K562 (cell line): Measurements from ENCODE around the gene BORA. TPM values are rescaled to one million over a fixed set of nuclear protein-coding genes. Genes with fewer than 3 reads are reported as not detected.

Experiments used
- BCLAF1 ChIP-seq, 2 experiments: fragments of 450-650 bp in 1 of 2; IDR thresholded peaks; 2 replicates each; pipeline ENCODE4 v1.6.1; 2011 to 2017; ENCODE audit warnings: low read depth in 2 of 2, antibody characterized with exemption in 1 of 2, borderline replicate concordance in 1 of 2, low read length in 1 of 2, mild to moderate bottlenecking in 1 of 2, mixed read lengths in 1 of 2; ENCODE audit not compliant: control insufficient read depth in 1 of 2
- EP300 ChIP-seq: IDR thresholded peaks from 2 replicates; pipeline ENCODE4 v1.6.1; 2012; ENCODE audit warnings: low read length, improper control_type of control experiment
- HDAC1 ChIP-seq, 2 experiments: fragments of 450-650 bp; IDR thresholded peaks; 2 replicates each; pipeline ENCODE4 v1.6.1; 2016 to 2017; ENCODE audit warnings: inconsistent platforms in 1 of 2, mild to moderate bottlenecking in 1 of 2, moderate library complexity in 1 of 2
- PBX2 ChIP-seq, 2 experiments: IDR thresholded peaks in 1 of 2; conservative IDR thresholded peaks in 1 of 2; 2 replicates each; pipeline ENCODE4 v1.6.1; 2016; ENCODE audit warnings: low read depth in 2 of 2, mild to moderate bottlenecking in 1 of 2, missing compliant biosample characterization in 1 of 2, missing genetic modification characterization in 1 of 2, moderate library complexity in 1 of 2
- RHOXF2B ChIP-seq: fragments of 250-450 bp; sonication (Bioruptor Pico); conservative IDR thresholded peaks from 2 replicates; pipeline ENCODE4 v1.5.1; 2021
- TOE1 ChIP-seq, 2 experiments: fragments of 450-650 bp in 1 of 2; sonication (generic) in 1 of 2; formaldehyde crosslinking in 1 of 2; IDR thresholded peaks; 2 replicates each; pipeline versions ENCODE4 v1.7.1 to v1.8.0; 2016 to 2022; ENCODE audit warnings: borderline replicate concordance in 2 of 2, mild to moderate bottlenecking in 2 of 2, antibody characterized with exemption in 1 of 2, inconsistent platforms in 1 of 2, low read depth in 1 of 2, missing genetic modification reagents in 1 of 2, moderate library complexity in 1 of 2
- ZNF197 ChIP-seq: fragments of 200-800 bp; sonication (Bioruptor generic); IDR thresholded peaks from 2 replicates; pipeline ENCODE4 v1.6.1; 2016; ENCODE audit warnings: low read depth, missing genetic modification characterization, missing compliant biosample characterization
- ZNF551 ChIP-seq: fragments of 250-450 bp; sonication (Bioruptor Pico); IDR thresholded peaks from 2 replicates; pipeline ENCODE4 v1.5.0; 2021; ENCODE audit warnings: mild to moderate bottlenecking, moderate library complexity
- polyA plus RNA-seq, 8 experiments: library from polyadenylated mRNA; depleted of rRNA in 4 of 8; stranded (reverse) in 5 of 8; unstranded in 3 of 8; fragments of >200 nt; fragmentation: Nextera tagmentation in 2 of 8; fragmentation: Illumina TruSeq in 1 of 8; extraction: Ambion mirVana in 2 of 8; extraction: Trizol in 1 of 8; gene quantifications; 2 replicates each; pipeline versions ENCODE4 v1.2.1 to v1.2.3, GENCODE V29; 2011 to 2014; ENCODE audit warnings: inconsistent platforms in 1 of 8, missing spikeins in 1 of 8
- total RNA-seq, 7 experiments: library from RNA; depleted of rRNA in 6 of 7; stranded (reverse); fragments of >200 nt in 6 of 7; fragmentation: Illumina TruSeq in 2 of 7; extraction: Trizol in 2 of 7; gene quantifications; 2 replicates each; pipeline versions ENCODE4 v1.2.1 to v1.2.3, GENCODE V29; 2011 to 2021; ENCODE audit warnings: low replicate concordance in 1 of 7
- TF ChIP-seq, protein P1 (sequence below): fragments of 250-450 bp; sonication (Bioruptor Pico); IDR thresholded peaks from 2 replicates; pipeline ENCODE4 v1.8.0; 2021; ENCODE audit warnings: borderline replicate concordance, mild to moderate bottlenecking, moderate library complexity; ENCODE audit not compliant: poor library complexity, severe bottlenecking
- TF ChIP-seq, protein P2 (sequence below), 3 experiments: IDR thresholded peaks in 2 of 3; conservative IDR thresholded peaks in 1 of 3; 2 replicates each; pipeline ENCODE4 v1.5.1; 2011 to 2012; ENCODE audit warnings: low read length in 3 of 3, mild to moderate bottlenecking in 3 of 3, control low read depth in 2 of 3, improper control_type of control experiment in 1 of 3, inconsistent platforms in 1 of 3, low read depth in 1 of 3, mixed read lengths in 1 of 3, moderate library complexity in 1 of 3; ENCODE audit not compliant: insufficient read depth in 2 of 3
- TF ChIP-seq, protein P3 (sequence below), 2 experiments: IDR thresholded peaks; 2 replicates each; pipeline ENCODE4 v1.6.1; 2011; ENCODE audit warnings: borderline replicate concordance in 1 of 2, control low read depth in 1 of 2, low read depth in 1 of 2, low read length in 1 of 2, mild to moderate bottlenecking in 1 of 2, mixed read lengths in 1 of 2, moderate library complexity in 1 of 2; ENCODE audit not compliant: insufficient read depth in 1 of 2, insufficient read length in 1 of 2, poor library complexity in 1 of 2, severe bottlenecking in 1 of 2; ENCODE audit errors: extremely low read depth in 1 of 2

Gene BORA
- total and polyA plus RNA-seq, 9 of the 15 experiments (the other 6 are each of a cell fraction or from before 2014, with no cell fraction given) = 12.4 to 21.5 (median 18.2) TPM

DNA sequence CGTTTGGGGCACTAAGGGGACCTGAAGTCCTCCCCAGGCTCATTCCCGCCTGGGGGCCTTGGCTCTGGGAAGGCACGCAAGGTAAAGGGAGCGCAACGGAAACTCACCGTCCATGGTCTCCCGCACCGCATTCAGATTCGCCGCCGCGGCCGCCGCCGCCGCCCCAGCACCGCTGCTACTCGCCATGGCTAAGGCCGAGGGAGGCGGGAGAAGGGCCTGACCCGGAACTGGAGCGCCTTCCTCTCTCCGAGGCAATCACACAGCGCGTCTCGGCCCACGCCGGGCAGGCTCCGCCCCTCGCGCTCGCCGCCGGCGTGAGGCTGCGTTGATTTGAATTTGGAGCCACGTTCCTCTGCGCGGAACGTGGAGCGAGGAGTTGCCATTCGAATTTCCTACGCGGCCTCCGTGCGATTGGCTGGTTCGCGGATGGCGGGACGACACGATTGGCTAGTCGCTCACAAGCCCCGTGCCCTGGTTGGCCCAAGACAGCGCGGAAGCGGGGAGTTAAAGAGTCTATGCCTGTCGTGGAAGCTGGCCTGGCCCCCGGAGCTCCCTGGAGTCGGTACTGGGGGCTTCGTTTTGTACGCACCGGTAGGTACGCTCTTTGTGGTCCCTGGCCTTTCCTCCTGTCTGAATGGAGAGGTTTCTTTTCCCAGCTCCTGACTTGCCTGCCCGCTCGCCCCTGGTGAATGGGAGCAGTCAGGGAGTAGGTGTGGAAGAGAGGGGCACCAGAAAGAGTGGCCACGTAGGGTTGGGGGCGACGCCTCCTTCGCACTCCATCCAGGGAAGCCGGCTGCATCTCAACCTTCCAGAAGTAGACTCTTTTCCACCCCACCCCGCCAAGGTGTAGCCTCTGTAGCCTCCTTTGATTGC lies at the start of gene BORA, which contains the start of gene MZT1 (continued):
- TF ChIP-seq EP300 (0 out of 2 replicates have a peak, but pooled peaks have one; percentile 8), ZNF197 (CRISPR knock-in tag) (no peak), PBX2 (CRISPR knock-in tag; IDR thresholded peaks at IDR 0.05; ENCODE audit: low read depth) (no peak), PBX2 (tag; conservative IDR thresholded peaks at IDR 0.05; ENCODE audit: low read depth) (no peak), HDAC1 (IDR thresholded peaks at IDR 0.05) (peak in 1 of 2 experiments; percentile 65; a peak in 2 of 4 replicates), TOE1 (IDR thresholded peaks at IDR 0.05; ENCODE audit: borderline replicate concordance) (peak; percentile 49; the same call in 1 of the 2 replicates), TOE1 (CRISPR knock-in tag; IDR thresholded peaks at IDR 0.05; ENCODE audit: borderline replicate concordance, low read depth) (no peak), BCLAF1 (IDR thresholded peaks at IDR 0.05; ENCODE audit: borderline replicate concordance in 1 of 2, control insufficient read depth in 1 of 2, low read depth in 2 of 2, low read length in 1 of 2) (no peak), ZNF551 (no peak), RHOXF2B (CRISPR knock-in tag) (no peak)
- TF ChIP-seq, protein P1, sequence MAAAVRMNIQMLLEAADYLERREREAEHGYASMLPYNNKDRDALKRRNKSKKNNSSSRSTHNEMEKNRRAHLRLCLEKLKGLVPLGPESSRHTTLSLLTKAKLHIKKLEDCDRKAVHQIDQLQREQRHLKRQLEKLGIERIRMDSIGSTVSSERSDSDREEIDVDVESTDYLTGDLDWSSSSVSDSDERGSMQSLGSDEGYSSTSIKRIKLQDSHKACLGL (CRISPR knock-in tag) = peak; percentile 50
- TF ChIP-seq, protein P2, sequence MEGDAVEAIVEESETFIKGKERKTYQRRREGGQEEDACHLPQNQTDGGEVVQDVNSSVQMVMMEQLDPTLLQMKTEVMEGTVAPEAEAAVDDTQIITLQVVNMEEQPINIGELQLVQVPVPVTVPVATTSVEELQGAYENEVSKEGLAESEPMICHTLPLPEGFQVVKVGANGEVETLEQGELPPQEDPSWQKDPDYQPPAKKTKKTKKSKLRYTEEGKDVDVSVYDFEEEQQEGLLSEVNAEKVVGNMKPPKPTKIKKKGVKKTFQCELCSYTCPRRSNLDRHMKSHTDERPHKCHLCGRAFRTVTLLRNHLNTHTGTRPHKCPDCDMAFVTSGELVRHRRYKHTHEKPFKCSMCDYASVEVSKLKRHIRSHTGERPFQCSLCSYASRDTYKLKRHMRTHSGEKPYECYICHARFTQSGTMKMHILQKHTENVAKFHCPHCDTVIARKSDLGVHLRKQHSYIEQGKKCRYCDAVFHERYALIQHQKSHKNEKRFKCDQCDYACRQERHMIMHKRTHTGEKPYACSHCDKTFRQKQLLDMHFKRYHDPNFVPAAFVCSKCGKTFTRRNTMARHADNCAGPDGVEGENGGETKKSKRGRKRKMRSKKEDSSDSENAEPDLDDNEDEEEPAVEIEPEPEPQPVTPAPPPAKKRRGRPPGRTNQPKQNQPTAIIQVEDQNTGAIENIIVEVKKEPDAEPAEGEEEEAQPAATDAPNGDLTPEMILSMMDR (IDR thresholded peaks at IDR 0.05 in 2 of 3, conservative IDR thresholded peaks at IDR 0.05 in 1 of 3; ENCODE audit: insufficient read depth in 2 of 3, low read depth in 1 of 3, low read length in 3 of 3) = no peak
- TF ChIP-seq, protein P3, sequence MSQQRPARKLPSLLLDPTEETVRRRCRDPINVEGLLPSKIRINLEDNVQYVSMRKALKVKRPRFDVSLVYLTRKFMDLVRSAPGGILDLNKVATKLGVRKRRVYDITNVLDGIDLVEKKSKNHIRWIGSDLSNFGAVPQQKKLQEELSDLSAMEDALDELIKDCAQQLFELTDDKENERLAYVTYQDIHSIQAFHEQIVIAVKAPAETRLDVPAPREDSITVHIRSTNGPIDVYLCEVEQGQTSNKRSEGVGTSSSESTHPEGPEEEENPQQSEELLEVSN (IDR thresholded peaks at IDR 0.05; ENCODE audit: borderline replicate concordance in 1 of 2, extremely low read depth in 1 of 2, insufficient read depth in 1 of 2, insufficient read length in 1 of 2, low read depth in 1 of 2, low read length in 1 of 2, poor library complexity in 1 of 2, severe bottlenecking in 1 of 2) = peak; percentile 90 to 92
